ENCODE data around the gene SLC7A4.

- TF ChIP-seq CTCF (IDR thresholded peaks at IDR 0.05) = no peak
- no peak for TF ChIP-seq ZFX (IDR thresholded peaks at IDR 0.05; ENCODE audit: borderline replicate concordance)
These were observed 5.3 kb downstream of the SLC7A4 start for GRCh38 chr22:21026783-21027692.
